Measurements from ENCODE around the gene TRIM47.

TRIM47 gene

DNA sequence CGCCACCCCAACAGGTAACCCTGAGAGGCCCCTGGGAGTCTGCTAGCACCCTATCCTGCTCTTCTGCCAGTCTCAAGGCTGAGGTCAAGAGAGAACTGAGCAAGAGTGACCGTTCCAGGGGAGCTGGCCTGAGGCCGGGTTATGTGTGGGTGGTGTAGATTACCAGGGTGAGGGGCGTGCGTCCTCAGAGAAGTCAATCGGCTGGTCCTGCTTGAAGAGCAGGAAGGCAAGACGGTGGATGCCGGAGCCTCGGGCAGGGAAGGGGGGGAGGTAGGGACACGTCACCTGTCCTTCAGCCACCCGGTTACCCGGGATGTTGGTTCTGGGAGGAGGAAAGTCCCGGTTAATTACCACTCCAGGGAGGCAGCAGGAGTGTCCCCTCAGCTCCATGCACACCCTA, 21.0 kb upstream of the TRIM47 start:
- DNase-seq (ENCODE audit: low read depth, low spot score): no peak
- POLR2A ChIA-PET: interaction anchor here (1.2 kb wide), 1 partner anchor 119 kb away, joined by 3 read pairs; no protein-coding TSS in a partner anchor
- CTCF ChIA-PET: interaction anchor here (0.9 to 1.9 kb wide), 5 partner anchors 11 to 380 kb away, joined by 3 to 5 read pairs (median 3); no protein-coding TSS in a partner anchor
- H3K4me3 ChIP-seq (ENCODE audit: low read depth, low read length): no peak overlapping the region
- TF ChIP-seq, protein P1, sequence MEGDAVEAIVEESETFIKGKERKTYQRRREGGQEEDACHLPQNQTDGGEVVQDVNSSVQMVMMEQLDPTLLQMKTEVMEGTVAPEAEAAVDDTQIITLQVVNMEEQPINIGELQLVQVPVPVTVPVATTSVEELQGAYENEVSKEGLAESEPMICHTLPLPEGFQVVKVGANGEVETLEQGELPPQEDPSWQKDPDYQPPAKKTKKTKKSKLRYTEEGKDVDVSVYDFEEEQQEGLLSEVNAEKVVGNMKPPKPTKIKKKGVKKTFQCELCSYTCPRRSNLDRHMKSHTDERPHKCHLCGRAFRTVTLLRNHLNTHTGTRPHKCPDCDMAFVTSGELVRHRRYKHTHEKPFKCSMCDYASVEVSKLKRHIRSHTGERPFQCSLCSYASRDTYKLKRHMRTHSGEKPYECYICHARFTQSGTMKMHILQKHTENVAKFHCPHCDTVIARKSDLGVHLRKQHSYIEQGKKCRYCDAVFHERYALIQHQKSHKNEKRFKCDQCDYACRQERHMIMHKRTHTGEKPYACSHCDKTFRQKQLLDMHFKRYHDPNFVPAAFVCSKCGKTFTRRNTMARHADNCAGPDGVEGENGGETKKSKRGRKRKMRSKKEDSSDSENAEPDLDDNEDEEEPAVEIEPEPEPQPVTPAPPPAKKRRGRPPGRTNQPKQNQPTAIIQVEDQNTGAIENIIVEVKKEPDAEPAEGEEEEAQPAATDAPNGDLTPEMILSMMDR (IDR thresholded peaks at IDR 0.05; ENCODE audit: insufficient read depth, low read length, missing control alignments): no peak

DNA sequence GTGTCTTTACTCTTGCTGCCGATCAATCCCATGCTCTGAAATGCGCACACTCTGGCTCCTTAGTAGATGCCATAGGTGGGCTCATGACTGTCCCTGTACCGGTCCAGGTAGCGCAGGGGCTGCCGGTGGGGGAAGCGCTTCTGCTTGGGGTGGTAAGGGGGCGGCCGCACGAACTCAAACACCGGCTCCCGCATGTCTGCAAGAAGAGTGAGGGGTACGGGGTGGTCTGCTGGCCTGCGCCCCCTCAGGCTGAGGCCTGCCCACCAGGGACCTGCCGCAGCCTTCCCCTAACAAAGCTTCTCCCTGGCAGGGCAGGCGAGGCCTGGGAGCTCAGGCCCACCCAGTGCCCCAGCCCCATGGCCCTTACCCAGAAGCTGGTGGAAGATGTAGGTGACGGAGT, 20.4 kb upstream of the TRIM47 start:
- ChIA-PET CTCF (interaction anchor here (0.8 to 4.3 kb wide), 5 partner anchors 11 to 116 kb away, joined by 3 to 28 read pairs (median 4); partner anchors contain the start of gene TRIM47), POLR2A (interaction anchor here (1.2 kb wide), 1 partner anchor 118 kb away, joined by 3 read pairs; no protein-coding TSS in a partner anchor)
- TF ChIP-seq, protein P1 (IDR thresholded peaks at IDR 0.05; ENCODE audit: insufficient read depth, low read length, missing control alignments): no peak
- no peak for DNase-seq (ENCODE audit: low read depth, low spot score)
- no peak overlapping the region for H3K4me3 ChIP-seq (ENCODE audit: low read depth, low read length)

GRCh38 chr17:75898065-75898464, 19.7 kb upstream of the TRIM47 start:
- TF ChIP-seq, protein P1 (IDR thresholded peaks at IDR 0.05; ENCODE audit: insufficient read depth, low read length, missing control alignments): no peak
- ChIA-PET POLR2A (interaction anchor here (2.9 kb wide), 1 partner anchor 15 kb away, joined by 8 read pairs; no protein-coding TSS in a partner anchor), CTCF (interaction anchor here (0.8 to 4.3 kb wide), 7 partner anchors 12 to 133 kb away, joined by 3 to 28 read pairs (median 5); partner anchors contain the start of genes GALK1 and TRIM47)
- DNase-seq (ENCODE audit: low read depth, low spot score): no peak
- H3K4me3 ChIP-seq (ENCODE audit: low read depth, low read length): no peak overlapping the region

DNA sequence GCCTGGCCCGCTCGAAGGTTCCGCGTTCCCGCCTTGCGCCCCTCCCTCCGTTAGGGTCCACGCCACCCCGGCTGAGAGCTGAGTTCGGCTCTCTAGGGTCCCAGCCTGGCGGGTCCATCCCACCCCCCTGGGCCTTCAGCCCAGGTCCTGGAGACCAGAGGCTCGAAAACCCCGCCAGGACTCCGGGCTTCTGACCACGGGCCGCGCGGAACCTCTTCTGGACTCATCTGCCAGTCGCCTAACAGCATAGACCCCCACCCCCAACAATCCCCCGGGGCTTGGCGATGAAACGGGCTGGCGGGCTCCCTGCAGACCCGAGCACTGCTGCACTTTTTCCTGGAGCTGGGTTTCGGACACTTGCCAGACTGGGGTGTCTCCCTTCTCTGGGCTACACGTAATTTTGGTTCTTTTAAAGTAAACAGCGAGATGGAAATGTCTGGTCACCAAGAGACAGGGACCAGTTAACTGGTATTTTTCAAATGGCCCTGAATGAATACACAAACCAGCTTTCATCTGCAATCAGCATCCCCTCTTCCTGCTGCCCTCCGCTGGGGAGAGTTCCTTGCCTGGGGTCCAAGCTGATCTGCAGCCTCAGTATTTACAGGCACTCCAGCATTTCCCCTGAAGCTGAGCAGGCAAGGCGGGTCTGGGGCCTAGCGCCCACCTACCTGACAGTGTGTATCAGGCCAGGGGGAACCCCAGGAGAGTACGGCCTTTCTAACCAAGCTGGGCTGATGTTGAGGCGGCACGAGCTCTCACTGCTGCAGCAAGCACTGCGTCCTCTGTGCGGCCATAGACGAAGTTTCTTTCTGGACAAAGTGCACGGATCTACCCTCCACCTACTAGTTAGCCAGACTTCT, 19.0 kb upstream of the TRIM47 start:
- ChIA-PET CTCF (interaction anchor here (0.7 to 4.7 kb wide), 14 partner anchors 7 to 147 kb away, joined by 3 to 32 read pairs (median 8); partner anchors contain the start of genes CDK3, GALK1, MRPL38 and TRIM47), POLR2A (interaction anchor here (0.5 to 2.9 kb wide), 8 partner anchors 10 to 473 kb away, joined by 3 to 8 read pairs (median 5); partner anchors contain the start of gene TRIM47)
- DNase-seq (ENCODE audit: low read depth, low spot score): no peak
- H3K4me3 ChIP-seq (ENCODE audit: low read depth, low read length): peak overlapping the region; percentile 84
- TF ChIP-seq, protein P1 (IDR thresholded peaks at IDR 0.05; ENCODE audit: insufficient read depth, low read length, missing control alignments): no peak

- peak within 1 kb of the TSS; percentile 84 for H3K4me3 ChIP-seq (ENCODE audit: low read depth, low read length)
- ChIA-PET POLR2A (interaction anchor here (0.6 to 2.9 kb wide), 10 partner anchors 9 to 143 kb away, joined by 3 to 8 read pairs (median 4); partner anchors contain the start of genes TRIM47 and WBP2), CTCF (interaction anchor here (0.7 to 4.7 kb wide), 29 partner anchors 8 to 149 kb away, joined by 3 to 32 read pairs (median 5); partner anchors contain the start of genes CDK3, GALK1, MRPL38 and TRIM47)
- no peak for DNase-seq (ENCODE audit: low read depth, low spot score)
- TF ChIP-seq, protein P1 (IDR thresholded peaks at IDR 0.05; ENCODE audit: insufficient read depth, low read length, missing control alignments): peak; percentile 65
These were observed 18.2 kb upstream of the TRIM47 start, which contains the start of gene TRIM65 for GRCh38 chr17:75896415-75897159. TRIM65 (minus strand) TSS chr17:75896951; CDS start chr17:75896937, 14 bp downstream.

Measured in AG04449 (cell line).